ENCODE results near the gene B3GNT9. TPM values are rescaled to one million over a fixed set of nuclear protein-coding genes. Genes with fewer than 3 reads are reported as not detected.

The B3GNT9 gene
- total RNA-seq, 1 experiment from 2014 or later: 11.5 TPM

DNA sequence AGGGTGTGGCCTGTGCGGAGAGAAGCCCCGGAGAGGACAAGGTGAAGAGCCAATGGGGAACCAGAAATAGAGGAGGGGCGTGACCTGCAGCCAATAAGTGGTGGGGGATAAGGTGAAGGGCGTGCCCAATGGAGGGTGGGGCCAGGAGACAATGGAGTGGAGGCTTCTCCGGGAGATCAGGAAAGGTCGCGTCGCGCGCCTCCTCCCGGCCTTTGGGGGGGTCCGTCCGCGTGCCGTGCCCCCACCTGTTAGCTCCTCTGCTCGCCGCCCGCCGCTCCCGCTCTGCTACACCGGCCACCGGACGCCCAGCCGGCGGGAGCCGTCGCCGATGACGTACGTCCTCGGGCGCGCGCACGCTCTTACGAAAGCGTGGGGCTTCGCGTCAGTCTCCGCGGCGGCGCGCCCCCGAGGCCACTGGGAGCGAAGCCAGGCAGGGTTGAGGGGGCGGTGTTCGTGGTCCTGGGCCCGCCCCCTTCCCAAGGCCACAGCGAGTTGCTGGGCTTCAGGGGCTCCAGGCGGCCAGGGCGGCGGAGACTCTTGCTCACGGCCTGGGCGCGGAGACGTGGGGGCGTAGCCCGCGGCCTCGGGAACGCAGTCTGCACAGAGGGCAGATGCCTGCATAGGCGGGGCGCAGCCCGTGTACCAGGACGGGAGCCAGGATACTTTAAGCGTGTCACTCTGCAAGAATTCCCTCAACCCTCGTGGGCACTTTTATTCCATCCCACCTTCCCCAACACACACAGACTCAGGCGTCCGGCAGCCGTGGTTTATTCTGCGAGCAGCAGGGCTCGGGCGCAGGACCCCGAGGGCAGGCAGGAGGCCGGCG, 33.0 kb upstream of the B3GNT9 start, which contains the start of gene MATCAP1:
Gene MATCAP1 (minus strand): TSS at position 337 of the 826 bp plus-strand sequence. CDS start 3,353 bp downstream, outside the sequence.
- Histone ChIP-seq H3K27ac (ENCODE audit: low read depth, low read length, poor library complexity, severe bottlenecking) (peak within 1 kb of the TSS; percentile 99), H3K36me3 (ENCODE audit: insufficient read depth, low read length, poor library complexity, severe bottlenecking) (no peaks in the 10 kb centered on the region), H3K9me3 (ENCODE audit: low read depth, low read length, poor library complexity, severe bottlenecking) (no peaks in the 10 kb centered on the region), H3K4me3 (ENCODE audit: low read depth, low read length, poor library complexity, severe bottlenecking) (peak within 1 kb of the TSS; percentile 68), H3K4me1 (ENCODE audit: insufficient read depth, low read length, poor library complexity, severe bottlenecking) (peaks cover 14% of the 10 kb centered on the region), H3K27me3 (replicated peaks; ENCODE audit: insufficient read depth, low read depth, low read length, poor library complexity) (no peaks in the 10 kb centered on the region)
- DNase-seq (ENCODE audit: low spot score): peak; percentile 99
- TF ChIP-seq, protein P1, sequence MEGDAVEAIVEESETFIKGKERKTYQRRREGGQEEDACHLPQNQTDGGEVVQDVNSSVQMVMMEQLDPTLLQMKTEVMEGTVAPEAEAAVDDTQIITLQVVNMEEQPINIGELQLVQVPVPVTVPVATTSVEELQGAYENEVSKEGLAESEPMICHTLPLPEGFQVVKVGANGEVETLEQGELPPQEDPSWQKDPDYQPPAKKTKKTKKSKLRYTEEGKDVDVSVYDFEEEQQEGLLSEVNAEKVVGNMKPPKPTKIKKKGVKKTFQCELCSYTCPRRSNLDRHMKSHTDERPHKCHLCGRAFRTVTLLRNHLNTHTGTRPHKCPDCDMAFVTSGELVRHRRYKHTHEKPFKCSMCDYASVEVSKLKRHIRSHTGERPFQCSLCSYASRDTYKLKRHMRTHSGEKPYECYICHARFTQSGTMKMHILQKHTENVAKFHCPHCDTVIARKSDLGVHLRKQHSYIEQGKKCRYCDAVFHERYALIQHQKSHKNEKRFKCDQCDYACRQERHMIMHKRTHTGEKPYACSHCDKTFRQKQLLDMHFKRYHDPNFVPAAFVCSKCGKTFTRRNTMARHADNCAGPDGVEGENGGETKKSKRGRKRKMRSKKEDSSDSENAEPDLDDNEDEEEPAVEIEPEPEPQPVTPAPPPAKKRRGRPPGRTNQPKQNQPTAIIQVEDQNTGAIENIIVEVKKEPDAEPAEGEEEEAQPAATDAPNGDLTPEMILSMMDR (conservative IDR thresholded peaks at IDR 0.05; ENCODE audit: low read depth, low read length): no peak
- TF ChIP-seq EZH2 (IDR thresholded peaks at IDR 0.05; ENCODE audit: borderline replicate concordance, low read depth, low read length, poor library complexity, severe bottlenecking): no peak
- CTCF ChIA-PET: interaction anchor here (1.4 to 1.5 kb wide), 2 partner anchors 8 to 14 kb away, joined by 5 to 8 read pairs; partner anchors contain the start of gene NOL3
- intact Hi-C loops (cut with micrococcal nuclease; ENCODE audit: unreplicated experiment): loop anchor here (2.0 kb wide), 1 partner anchor 229 kb away; no protein-coding TSS in a partner anchor
- BruUV-seq (replicated peaks): no TSS peak
- POLR2A ChIA-PET (ENCODE audit: low non-redundant PET): interaction anchor here (0.7 kb wide), 1 partner anchor 13 kb away, joined by 3 read pairs; no protein-coding TSS in a partner anchor

DNA sequence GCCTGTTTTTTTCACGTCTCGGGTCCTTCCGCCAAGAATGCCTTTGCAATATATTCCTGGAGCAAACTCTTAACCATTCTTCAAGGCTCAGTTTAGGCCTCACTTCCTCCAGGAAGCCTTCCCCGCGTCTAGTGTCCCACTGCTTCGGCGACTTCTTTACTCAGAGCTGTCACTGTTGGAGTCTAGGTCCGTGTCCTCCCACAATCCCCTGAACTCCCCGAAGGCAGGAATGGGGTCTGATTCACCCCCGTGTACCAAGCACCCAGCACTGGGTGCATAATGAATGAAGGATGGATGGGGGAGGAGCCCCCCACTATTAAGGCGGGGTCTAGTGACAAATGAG, 32.5 kb upstream of the B3GNT9 start:
- H3K4me3 ChIP-seq (ENCODE audit: low read depth, low read length, poor library complexity, severe bottlenecking): peak overlapping the region; percentile 68
- H3K4me1 ChIP-seq (ENCODE audit: insufficient read depth, low read length, poor library complexity, severe bottlenecking): peaks cover 18% of the 10 kb centered on the region
- no peaks in the 10 kb centered on the region for H3K9me3 ChIP-seq (ENCODE audit: low read depth, low read length, poor library complexity, severe bottlenecking)
- CTCF ChIA-PET: no interaction called here
- no TSS peak for BruUV-seq (replicated peaks)
- no peaks in the 10 kb centered on the region for H3K27me3 ChIP-seq (replicated peaks; ENCODE audit: insufficient read depth, low read depth, low read length, poor library complexity)
- POLR2A ChIA-PET (ENCODE audit: low non-redundant PET): no interaction called here
- no peak for TF ChIP-seq EZH2 (IDR thresholded peaks at IDR 0.05; ENCODE audit: borderline replicate concordance, low read depth, low read length, poor library complexity, severe bottlenecking)
- TF ChIP-seq, protein P1 (conservative IDR thresholded peaks at IDR 0.05; ENCODE audit: low read depth, low read length): no peak
- H3K27ac ChIP-seq (ENCODE audit: low read depth, low read length, poor library complexity, severe bottlenecking): peak overlapping the region; percentile 99
- intact Hi-C loops (cut with micrococcal nuclease; ENCODE audit: unreplicated experiment): loop anchor here (2.0 kb wide), 1 partner anchor 228 kb away; no protein-coding TSS in a partner anchor
- no peaks in the 10 kb centered on the region for H3K36me3 ChIP-seq (ENCODE audit: insufficient read depth, low read length, poor library complexity, severe bottlenecking)
- no peak for DNase-seq (ENCODE audit: low spot score)

DNA sequence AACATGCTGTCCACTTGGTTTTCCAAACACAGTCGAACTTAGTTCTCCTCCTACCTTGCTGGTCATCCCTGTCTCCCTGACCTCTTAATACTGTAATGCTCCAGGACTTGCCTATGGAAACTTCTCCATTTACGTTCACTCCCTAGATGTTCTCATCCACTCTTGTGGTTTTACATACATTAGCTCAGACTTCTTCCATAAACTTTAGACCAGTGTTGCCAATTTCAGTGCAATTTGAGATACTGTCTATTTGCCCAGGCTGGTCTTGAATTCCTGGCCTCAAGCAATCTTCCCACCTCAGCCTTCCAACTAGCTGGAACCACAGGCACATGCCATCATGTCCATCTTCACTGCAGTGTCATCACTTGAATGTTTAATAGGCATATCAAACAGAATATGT, 31.5 kb upstream of the B3GNT9 start:
- H3K27ac ChIP-seq (ENCODE audit: low read depth, low read length, poor library complexity, severe bottlenecking): no peak overlapping the region
- peak overlapping the region; percentile 68 for H3K4me3 ChIP-seq (ENCODE audit: low read depth, low read length, poor library complexity, severe bottlenecking)
- peaks cover 25% of the 10 kb centered on the region for H3K4me1 ChIP-seq (ENCODE audit: insufficient read depth, low read length, poor library complexity, severe bottlenecking)
- BruUV-seq (replicated peaks): no TSS peak
- intact Hi-C loops (cut with micrococcal nuclease; ENCODE audit: unreplicated experiment): loop anchor here (2.0 kb wide), 1 partner anchor 227 kb away; no protein-coding TSS in a partner anchor
- CTCF ChIA-PET: no interaction called here
- DNase-seq (ENCODE audit: low spot score): no peak
- H3K36me3 ChIP-seq (ENCODE audit: insufficient read depth, low read length, poor library complexity, severe bottlenecking): no peaks in the 10 kb centered on the region
- POLR2A ChIA-PET (ENCODE audit: low non-redundant PET): no interaction called here
- no peaks in the 10 kb centered on the region for H3K27me3 ChIP-seq (replicated peaks; ENCODE audit: insufficient read depth, low read depth, low read length, poor library complexity)
- no peak for TF ChIP-seq EZH2 (IDR thresholded peaks at IDR 0.05; ENCODE audit: borderline replicate concordance, low read depth, low read length, poor library complexity, severe bottlenecking)
- TF ChIP-seq, protein P1 (conservative IDR thresholded peaks at IDR 0.05; ENCODE audit: low read depth, low read length): no peak
- no peaks in the 10 kb centered on the region for H3K9me3 ChIP-seq (ENCODE audit: low read depth, low read length, poor library complexity, severe bottlenecking)

Data from A673 (cell line).